HG02840 (cell line): ENCODE measurements around the gene SGCE.
"Not testable (repeated sequence)": the region's sequence is repeated elsewhere in the genome, so short reads cannot be mapped to it uniquely, and the experiment has no call there.

Source experiments
- ATAC-seq: cut with Tn5 transposase; IDR thresholded peaks from one replicate; pipeline ENCODE4 v1.9.1; 2021; ENCODE audit warnings: mild to moderate bottlenecking, moderate library complexity, moderate number of reproducible peaks; ENCODE audit not compliant: unreplicated experiment, low FRiP score

The SGCE gene, protein sequence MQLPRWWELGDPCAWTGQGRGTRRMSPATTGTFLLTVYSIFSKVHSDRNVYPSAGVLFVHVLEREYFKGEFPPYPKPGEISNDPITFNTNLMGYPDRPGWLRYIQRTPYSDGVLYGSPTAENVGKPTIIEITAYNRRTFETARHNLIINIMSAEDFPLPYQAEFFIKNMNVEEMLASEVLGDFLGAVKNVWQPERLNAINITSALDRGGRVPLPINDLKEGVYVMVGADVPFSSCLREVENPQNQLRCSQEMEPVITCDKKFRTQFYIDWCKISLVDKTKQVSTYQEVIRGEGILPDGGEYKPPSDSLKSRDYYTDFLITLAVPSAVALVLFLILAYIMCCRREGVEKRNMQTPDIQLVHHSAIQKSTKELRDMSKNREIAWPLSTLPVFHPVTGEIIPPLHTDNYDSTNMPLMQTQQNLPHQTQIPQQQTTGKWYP

DNA sequence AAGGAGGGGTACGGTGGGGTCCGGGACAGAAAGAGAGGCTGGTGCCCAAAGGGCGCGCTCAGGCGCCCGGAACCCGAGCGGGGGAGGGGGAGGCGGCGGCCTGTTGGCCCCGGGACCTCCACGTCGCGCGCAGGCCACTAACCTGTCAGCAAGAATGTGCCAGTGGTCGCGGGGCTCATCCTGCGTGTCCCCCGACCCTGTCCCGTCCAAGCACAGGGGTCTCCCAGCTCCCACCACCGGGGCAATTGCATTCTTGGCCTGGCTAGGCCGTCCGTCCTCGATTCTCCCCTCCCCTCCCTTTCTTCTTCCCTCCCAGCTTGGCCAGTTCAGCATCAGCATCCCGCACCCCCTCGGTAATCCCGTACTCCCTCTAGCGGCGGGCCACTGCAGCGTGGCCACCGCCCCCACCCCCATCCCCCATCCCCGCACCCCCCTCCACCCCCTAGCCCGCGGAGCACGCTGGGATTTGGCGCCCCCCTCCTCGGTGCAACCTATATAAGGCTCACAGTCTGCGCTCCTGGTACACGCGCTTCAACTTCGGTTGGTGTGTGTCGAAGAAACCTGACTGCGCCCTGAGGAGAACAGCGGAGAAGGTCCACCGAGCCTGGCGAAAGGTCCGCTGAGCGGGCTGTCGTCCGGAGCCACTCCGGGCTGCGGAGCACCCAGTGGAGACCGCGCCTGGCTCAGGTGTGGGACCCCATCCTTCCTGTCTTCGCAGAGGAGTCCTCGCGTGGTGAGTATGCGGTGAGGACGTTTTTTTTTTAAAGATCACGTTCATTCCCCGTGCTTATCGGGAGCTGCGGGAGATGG is at the start of gene SGCE:
SGCE (minus strand) TSS at position 286 of the 810 bp plus-strand sequence; CDS start at position 251, 35 bp downstream.
- ATAC-seq, result no peak

DNA sequence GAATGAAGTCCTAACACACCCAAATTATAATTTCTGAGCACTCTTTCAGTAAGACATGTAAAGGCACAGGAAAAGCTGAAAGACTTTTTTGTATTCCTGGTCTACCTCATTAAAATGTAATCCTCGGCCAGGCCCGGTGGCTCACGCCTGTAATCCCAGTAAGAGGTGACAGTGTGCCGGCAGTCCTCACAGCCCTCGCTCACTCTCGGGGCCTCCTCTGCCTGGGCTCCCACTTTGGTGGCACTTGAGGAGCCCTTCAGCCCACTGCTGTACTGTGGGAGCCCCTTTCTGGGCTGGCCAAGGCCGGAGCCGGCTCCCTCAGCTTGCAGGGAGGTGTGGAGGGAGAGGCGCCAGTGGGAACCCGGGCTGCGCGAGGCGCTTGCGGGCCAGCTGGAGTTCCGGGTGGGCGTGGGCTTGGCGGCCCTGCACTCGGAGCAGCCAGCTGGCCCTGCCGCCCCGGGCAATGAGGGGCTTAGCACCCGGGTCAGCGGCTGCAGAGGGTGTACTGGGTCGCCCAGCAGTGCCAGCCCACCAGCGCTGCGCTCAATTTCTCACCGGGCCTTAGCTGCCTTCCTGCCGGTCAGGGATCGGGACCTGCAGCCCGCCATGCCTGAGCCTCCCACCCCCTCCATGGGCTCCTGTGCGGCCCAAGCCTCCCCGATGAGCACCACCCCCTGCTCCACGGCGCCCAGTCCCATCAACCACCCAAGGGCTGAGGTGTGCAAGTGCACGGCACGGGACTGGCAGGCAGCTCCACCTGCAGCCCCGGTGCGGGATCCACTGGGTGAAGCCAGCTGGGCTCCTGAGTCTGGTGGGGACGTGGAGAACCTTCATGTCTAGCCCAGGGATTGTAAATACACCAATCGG is 49.5 kb upstream of the SGCE start:
- ATAC-seq, result not testable (repeated sequence)

DNA sequence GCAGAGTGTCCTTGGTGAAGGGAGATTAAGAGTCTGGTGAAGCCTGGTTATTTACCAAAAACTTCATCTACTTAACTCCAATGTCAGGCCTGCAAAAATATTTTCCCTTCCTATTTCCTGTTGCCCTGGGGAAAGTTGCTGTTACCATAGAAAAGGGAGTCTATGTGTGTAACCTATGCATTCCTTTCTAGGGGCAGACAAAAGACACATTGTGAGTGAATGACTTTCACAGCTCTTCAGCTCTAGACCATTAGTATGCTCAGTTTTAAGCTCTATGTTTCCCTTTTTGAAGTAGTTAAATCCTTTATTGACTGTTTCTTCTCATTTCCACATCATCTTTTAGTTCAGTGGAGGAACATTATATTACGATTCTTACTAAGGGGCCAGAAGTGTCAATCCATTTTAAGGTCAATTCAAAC is 45.6 kb upstream of the SGCE start:
- no peak for ATAC-seq

DNA sequence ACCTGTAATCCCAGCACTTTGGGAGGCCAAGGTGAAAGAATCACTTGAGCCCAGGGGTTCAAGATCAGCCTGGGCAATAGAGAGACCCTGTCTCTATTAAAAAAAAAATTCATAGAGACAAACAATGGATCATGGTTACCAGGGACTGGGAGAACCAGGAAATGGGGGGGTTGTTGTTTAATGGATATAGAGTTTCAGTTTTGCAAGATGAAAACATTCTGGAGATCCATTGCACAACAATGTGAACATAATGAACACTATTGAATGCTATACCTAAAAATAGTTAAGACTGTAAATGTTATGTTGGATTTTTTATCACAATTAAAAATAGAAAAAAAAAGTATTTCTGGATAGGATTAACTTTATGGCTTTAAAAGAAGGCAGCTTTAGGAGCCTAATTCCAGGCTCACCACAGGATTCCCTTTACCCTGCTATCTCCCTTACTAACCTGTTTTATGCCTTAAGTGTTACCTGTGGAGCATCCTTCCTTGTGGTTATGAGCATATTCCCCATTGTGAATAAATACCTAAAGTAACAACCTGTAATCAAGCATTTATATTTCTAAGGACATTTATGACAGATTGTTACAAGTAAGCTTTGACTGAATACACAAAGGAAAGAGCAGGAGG is 45.1 kb upstream of the SGCE start:
- ATAC-seq, result no peak

DNA sequence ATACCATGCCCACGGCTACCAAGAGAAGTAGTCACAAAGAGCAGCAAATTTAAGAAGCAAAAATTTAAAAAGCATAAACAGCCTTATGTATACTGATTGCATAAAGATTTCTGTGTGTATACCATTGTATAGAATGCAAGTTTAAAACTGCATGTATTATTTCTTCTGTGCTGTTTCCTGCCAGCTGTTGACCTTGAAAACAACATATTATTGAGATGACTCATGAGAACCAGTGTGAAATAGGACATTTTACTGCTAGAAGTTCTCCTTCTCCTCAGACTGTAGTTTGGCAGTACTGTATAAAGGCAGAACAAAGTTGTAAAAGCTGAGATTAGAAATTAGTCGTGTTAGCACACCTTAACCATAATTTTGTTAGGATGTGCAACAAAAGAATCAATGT is 42.3 kb upstream of the SGCE start:
- ATAC-seq, result no peak

DNA sequence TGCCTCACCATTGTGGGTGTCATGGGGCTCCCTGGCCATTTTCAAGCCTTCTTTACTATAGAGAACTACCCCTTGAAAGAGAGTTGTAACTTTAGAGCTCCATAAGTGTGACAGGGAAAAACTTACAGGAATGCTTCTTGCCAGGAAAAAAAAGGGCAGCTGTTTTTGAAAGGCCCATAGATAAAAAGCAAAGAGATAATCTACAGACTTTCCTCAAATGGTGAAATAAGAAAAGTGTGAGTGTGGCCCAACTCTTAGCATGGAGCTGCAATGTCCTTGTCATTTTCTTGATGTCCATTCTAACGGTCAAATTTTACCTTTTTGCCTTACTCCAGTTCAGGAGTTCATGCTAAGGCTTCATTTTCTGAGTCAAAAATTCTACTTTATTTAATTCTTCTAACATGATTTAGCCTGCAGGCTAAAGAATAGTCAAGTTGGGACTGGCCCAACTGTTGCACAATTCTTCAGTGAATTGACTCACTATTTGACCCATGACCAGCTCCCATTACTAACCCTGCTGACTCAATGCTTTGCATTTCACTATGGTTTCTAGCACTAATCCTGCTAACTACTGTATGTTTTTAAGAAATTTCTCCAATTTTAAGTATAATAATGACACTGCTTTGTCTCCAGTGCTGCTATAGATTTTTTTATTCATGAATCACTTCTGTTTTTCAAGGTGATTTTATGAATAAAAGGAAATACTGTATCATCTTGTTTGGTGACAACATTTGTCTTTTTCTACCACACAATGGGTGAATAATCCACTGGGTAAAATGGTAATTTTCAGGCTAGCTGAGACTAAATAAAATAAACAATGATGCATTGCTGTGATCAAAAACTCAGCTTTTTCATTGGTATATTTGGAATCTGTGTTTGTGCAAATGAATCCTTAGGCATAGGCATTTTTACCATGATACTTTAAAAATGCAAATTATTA is 41.4 kb upstream of the SGCE start:
- ATAC-seq, result no peak

DNA sequence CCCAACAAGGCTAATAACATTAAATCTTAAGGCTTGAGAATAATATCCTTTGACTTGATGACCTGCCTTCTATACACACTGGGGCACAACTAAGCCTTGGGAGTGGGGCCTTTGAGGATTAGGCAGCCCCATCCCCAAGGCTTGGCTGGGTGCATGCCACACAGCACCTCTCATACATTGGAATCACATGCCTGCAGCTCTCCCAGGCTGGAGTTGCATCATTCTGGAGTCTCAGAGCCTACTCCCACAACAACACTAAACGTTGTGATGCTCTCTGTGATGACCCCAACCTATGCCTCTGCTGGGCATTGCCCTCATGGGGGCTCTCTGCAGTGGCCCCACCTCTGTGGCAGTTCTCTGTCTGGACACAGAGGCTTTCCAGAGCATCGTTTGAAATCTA is 31.9 kb upstream of the SGCE start:
- no peak for ATAC-seq

DNA sequence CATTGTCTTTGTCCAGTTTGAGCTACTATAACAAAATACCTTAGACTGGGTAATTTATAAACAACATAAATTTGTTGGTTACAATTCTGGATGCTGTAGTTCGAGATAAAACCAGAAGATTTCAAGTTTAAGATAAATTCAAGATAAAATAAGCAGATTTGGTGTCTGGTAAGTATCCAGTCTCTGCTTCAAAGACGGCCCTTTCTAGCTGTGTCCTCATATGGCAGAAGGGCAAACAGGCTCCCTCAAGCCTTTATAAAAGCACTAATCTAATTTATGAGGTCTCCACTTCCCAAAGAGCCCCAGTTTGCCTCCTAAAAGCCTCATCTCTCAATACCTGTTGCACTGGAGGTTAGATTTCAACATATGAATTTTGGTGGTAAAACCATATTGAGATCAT is 31.1 kb upstream of the SGCE start:
- no peak for ATAC-seq

DNA sequence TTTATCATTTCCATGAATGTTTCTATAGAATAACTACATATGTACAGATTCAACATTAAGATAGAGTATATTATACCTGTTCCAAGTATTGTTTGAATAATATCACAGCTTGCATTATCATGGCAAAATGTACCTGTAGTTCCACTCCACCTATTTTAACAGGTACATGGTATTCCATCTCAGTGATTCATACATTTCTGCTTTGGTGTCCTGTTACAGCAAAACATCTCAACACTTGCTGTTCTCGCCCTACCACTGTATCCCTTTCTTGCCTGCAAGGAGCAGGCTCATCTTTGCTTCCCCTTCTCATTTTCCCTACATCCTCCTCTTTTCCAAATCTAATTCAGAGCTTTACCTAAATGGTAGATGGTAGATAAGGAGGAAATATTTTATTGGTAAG is 27.1 kb upstream of the SGCE start:
- ATAC-seq, result no peak

DNA sequence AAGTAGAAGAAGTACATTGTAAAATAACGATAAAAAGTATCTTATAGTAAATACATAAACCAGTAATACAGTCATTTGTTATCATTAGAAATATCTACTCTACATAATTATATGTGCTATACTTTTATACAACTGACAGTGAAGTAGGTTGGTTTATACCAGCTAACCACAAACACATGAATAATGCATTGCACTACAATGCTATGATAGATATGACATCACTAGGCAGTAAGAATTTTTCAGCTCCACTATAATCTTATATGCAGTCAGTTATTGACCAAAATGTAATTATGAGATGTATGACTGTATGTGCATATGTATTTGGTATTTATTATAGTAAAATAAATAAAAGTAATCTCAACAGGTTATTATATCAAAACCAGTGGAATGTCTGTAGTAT is 23.4 kb upstream of the SGCE start:
- no peak for ATAC-seq

DNA sequence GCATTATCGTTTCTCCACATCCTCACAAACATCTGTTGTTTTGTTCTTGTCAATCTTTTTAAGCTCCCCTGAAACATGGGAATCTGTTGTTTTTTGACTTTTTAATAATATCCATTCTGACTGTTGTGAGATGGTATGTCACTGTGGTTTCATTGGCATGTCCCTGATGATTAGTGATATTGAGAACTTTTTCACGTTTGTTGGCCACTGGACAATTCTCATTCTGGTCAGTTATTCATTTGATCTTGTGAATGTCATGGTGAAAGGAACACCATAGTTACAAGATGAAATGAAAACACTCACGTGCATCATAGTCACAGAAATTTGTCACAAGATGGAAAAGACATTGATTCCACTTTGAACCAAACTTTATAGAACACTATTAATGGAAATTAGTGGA is 20.5 kb upstream of the SGCE start:
- no peak for ATAC-seq

DNA sequence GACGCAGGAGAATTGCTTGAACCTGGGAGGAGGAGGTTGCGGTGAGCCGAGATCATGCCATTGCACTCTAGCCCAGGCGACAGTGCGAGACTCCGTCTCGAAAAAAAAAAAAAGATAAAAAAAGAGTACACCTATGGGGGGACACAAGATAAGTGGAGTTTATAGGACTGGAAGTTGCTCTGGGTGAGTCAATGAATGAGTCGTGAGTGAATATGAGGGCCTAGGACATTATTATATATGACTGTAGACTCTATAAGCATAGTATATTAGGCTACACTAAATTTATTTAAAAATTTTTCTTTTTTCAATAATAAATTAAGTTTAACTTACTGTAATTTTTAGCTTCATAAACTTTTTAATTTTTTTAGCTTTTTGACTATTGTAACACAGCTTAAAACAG is 19.4 kb upstream of the SGCE start:
- ATAC-seq, result no peak

DNA sequence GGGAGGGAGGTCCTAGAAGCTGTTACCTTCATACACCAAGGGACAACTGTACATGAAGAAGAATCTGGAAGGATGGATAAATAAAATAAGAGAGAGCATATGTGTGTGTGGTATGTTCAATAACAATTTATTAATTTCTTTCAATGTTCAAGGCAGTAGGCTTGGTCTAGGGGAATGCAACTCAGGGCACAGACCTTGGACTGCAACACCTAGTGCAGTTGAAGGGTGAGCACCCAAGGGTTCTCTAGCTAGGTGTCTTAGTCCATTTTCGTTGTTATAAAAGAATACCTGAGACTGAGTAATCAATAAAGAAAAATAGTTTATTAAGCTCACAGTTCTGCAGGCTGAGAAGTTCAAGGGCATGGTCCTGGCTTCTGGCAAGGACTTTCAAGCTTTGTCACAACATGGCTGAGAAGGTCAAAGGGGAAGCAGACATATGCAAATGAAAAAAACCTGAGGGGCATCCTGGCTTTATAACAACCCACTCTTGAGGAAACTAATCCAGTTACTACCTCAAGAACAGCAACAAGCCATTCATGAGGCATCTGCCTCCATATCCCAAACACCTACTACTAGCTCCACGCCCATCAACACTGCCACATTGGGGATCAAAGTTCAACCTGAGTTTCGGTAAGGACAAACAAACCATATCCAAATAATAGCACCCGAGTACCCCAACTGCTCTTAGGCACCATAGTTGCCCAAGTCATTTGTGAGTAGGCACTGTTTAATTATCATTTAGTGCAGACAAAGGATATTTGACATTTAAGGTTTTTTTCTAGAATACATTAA is 15.7 kb upstream of the SGCE start:
- no peak for ATAC-seq

DNA sequence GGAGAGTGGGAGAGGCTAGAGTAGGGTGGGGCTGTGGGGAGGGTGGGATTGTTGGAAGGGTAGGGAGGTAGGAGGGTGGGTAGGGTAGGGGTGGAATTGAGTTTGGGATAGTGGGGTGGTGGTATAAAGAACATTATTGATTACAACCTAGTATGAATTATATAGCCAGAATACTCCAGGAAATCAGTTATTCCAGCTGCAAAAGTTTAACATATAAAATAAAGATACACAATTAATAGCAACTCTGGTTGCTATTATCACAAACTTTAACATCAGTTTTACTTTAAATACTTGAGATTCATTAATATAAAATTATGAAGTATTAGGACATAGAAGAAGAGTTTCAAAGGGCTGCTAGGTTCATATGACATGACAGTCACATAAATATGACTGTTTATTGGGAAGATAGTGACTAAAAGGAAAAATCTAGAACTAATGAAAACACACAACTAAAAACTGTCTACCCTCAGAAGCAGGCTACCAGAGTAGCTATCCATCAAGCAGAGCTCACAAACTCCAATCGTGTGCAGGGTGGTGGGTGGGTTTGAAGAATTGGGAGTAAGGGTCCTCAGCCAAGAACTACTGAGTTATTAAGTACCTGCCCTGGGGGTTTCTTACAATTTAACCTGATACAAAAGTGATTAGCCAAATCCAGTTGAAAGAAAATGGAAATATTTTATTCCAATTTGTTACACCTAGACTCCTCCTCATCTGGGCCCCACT is 14.0 kb upstream of the SGCE start:
- ATAC-seq, result no peak

DNA sequence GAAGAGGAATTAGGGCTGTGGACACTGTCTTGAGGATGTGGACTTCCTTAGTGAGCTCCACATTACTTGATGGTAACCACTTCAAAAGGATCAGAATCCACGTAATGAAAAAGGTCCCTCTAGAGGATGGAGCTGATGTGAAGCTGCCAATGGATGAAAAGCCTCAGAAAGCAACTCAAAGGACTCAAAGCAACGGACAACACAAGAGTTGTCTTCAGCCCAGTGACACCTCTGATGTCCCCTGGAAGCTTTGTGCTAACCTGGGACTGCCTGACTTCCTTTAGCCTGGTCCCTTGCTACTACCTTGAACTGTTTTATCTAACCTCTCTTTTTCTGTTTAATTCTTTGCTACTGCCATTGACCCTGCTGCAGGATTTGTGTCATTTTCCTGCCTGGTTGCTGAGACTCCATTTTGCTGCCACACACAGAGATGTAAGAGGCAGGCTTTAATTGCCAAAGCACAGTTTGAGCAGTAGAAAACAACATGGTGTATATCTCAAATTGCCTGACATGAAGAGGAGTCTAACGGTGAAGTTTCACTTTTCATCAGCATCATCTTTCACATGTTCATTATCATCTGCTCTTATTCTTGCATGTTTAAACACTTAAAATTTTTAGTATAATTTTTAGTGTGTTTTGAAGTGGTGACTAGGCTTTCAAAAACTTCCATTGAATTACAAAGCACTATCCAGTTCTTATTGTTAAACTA is 11.1 kb upstream of the SGCE start:
- ATAC-seq, result no peak

DNA sequence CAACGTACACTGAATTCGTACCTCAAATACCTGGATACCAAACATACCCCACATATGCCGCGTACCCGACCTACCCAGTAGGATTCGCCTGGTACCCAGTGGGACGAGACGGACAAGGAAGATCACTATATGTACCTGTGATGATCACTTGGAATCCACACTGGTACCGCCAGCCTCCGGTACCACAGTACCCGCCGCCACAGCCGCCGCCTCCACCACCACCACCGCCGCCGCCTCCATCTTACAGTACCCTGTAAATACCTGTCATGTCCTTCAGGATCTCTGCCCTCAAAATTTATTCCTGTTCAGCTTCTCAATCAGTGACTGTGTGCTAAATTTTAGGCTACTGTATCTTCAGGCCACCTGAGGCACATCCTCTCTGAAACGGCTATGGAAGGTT is 9.5 kb upstream of the SGCE start:
- ATAC-seq, result no peak

DNA sequence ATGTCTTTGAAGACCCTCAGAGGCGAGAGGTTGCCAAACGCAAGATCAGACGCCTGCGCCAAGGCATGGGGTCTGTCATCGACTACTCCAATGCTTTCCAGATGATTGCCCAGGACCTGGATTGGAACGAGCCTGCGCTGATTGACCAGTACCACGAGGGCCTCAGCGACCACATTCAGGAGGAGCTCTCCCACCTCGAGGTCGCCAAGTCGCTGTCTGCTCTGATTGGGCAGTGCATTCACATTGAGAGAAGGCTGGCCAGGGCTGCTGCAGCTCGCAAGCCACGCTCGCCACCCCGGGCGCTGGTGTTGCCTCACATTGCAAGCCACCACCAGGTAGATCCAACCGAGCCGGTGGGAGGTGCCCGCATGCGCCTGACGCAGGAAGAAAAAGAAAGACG is 8.1 kb upstream of the SGCE start:
- no peak for ATAC-seq
